GM06990 (cell line): ENCODE measurements around the gene BMPR1B.
"Not testable (repeated sequence)": the region's sequence is repeated elsewhere in the genome, so short reads cannot be mapped to it uniquely, and the experiment has no call there.

Source experiments
- DNase-seq: peaks from one replicate; pipeline ENCODE4 v3.0.0-alpha.2; 2011; ENCODE audit not compliant: insufficient read length; ENCODE audit errors: extremely low read depth
- H3K27me3 ChIP-seq: replicated peaks from 2 replicates; pipeline ENCODE4 v1.6.0; 2011; ENCODE audit warnings: low read length; ENCODE audit not compliant: control insufficient read depth, insufficient read depth
- H3K36me3 ChIP-seq: 2 replicates; pipeline ENCODE4 v1.5.1; 2011; ENCODE audit warnings: low read length; ENCODE audit not compliant: control insufficient read depth, insufficient read depth
- H3K4me3 ChIP-seq: replicated peaks from 2 replicates; pipeline ENCODE4 v1.5.1; 2011; ENCODE audit warnings: low read depth, mild to moderate bottlenecking, control low read depth, low read length
- CTCF ChIP-seq: IDR thresholded peaks from 2 replicates; pipeline ENCODE4 v1.5.1; 2011; ENCODE audit warnings: low read length, control low read depth, mild to moderate bottlenecking, inconsistent platforms; ENCODE audit not compliant: insufficient read depth, poor library complexity, severe bottlenecking

BMPR1B gene

GRCh38 chr4:95129821-95130311 is 372.1 kb downstream of the BMPR1B start:
- no peaks in the 10 kb centered on the region for H3K27me3 ChIP-seq
- no peak for DNase-seq
- no peak for TF ChIP-seq CTCF
- H3K36me3 ChIP-seq: no peaks in the 10 kb centered on the region
- H3K4me3 ChIP-seq: no peak overlapping the region

- not testable (repeated sequence) for H3K36me3 ChIP-seq
These were observed 376.3 kb downstream of the BMPR1B start for GRCh38 chr4:95134016-95134415.

GRCh38 chr4:95139424-95139823 is 381.7 kb downstream of the BMPR1B start:
- H3K4me3 ChIP-seq, DNase-seq, H3K36me3 ChIP-seq, H3K27me3 ChIP-seq: not testable (repeated sequence)

More at GRCh38 chr4:95134016-95134415, 376.3 kb downstream of the BMPR1B start:
- H3K27me3 ChIP-seq, DNase-seq, H3K4me3 ChIP-seq: not testable (repeated sequence)

- H3K36me3 ChIP-seq: no peaks in the 10 kb centered on the region
- DNase-seq: no peak
- no peak for TF ChIP-seq CTCF
- no peaks in the 10 kb centered on the region for H3K27me3 ChIP-seq
- no peak overlapping the region for H3K4me3 ChIP-seq
These were observed 383.6 kb downstream of the BMPR1B start for GRCh38 chr4:95141361-95141760.

GRCh38 chr4:95142932-95143331 is 385.2 kb downstream of the BMPR1B start:
- no peak for TF ChIP-seq CTCF
- Histone ChIP-seq H3K27me3 (no peaks in the 10 kb centered on the region), H3K4me3 (no peak overlapping the region), H3K36me3 (no peaks in the 10 kb centered on the region)
- DNase-seq: no peak

GRCh38 chr4:95151255-95151654 is 393.5 kb downstream of the BMPR1B start:
- Histone ChIP-seq H3K36me3 (no peaks in the 10 kb centered on the region), H3K27me3 (no peaks in the 10 kb centered on the region), H3K4me3 (no peak overlapping the region)
- DNase-seq: no peak
- TF ChIP-seq CTCF: no peak

- H3K36me3 ChIP-seq: no peaks in the 10 kb centered on the region
These were observed 395.4 kb downstream of the BMPR1B start for GRCh38 chr4:95153182-95153581.

More at GRCh38 chr4:95153182-95153581, 395.4 kb downstream of the BMPR1B start:
- DNase-seq: no peak
- no peak for TF ChIP-seq CTCF
- Histone ChIP-seq H3K27me3 (no peaks in the 10 kb centered on the region), H3K4me3 (no peak overlapping the region)
